GM18505 (cell line): Measurements from ENCODE around the gene RANBP3L.
"Not testable (repeated sequence)": the region's sequence is repeated elsewhere in the genome, so short reads cannot be mapped to it uniquely, and the experiment has no call there.

ENCODE experiments used
- ATAC-seq: cut with Tn5 transposase; IDR thresholded peaks from one replicate; pipeline ENCODE4 v1.9.1; 2021; ENCODE audit not compliant: unreplicated experiment
- POLR2A ChIP-seq: IDR thresholded peaks from 4 replicates; pipeline ENCODE4 v1.6.1; 2011; ENCODE audit warnings: borderline replicate concordance; ENCODE audit not compliant: insufficient read depth, insufficient read length; ENCODE audit errors: extremely low read depth

The RANBP3L gene

GRCh38 chr5:36305571-36306326, 4.0 kb upstream of the RANBP3L start:
- no peak for TF ChIP-seq POLR2A
- ATAC-seq: peak; percentile 76

- TF ChIP-seq POLR2A: no peak
- ATAC-seq: no peak
These were observed 2.5 kb upstream of the RANBP3L start for GRCh38 chr5:36304095-36304805.

- TF ChIP-seq POLR2A: no peak
- ATAC-seq: no peak
These were observed 668 bp downstream of the RANBP3L start for GRCh38 chr5:36300927-36301540.

DNA sequence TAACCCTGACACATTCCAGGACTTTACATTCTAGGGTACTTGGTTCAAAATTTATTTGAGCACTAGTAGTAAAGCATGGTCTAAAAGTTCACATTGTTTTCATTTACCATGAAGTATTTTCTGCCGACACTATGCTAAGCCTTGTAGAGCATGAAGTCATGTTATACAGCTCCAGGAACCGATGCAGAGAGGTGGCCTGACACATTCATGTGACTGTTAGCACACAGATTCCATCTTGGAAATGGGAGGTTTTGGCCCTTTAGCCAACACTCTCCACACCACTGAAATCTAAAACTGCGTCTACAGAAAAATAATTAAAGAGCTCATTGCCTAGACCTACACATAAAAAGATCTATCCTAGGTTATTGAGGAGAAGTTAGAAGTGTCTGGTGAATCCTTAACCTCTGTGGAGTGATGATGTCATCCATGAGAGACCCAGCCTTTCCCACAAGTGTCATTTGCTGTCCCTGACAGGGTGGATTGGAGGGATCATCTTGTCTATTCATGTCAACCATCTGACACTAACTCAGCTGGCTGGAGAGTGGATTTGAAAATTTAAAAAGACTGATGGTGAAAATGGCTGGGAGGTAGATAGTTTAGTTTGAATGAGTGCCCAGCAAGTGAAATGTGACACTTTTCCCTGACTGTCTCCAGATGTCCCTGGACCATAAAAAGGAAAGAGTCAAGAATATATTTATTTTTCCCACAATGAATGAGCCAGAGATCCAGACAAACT, 1.3 kb downstream of the RANBP3L start:
- no peak for TF ChIP-seq POLR2A
- ATAC-seq: no peak

- no peak for ATAC-seq
- TF ChIP-seq POLR2A: no peak
These were observed 3.1 kb downstream of the RANBP3L start for GRCh38 chr5:36298552-36298951.

DNA sequence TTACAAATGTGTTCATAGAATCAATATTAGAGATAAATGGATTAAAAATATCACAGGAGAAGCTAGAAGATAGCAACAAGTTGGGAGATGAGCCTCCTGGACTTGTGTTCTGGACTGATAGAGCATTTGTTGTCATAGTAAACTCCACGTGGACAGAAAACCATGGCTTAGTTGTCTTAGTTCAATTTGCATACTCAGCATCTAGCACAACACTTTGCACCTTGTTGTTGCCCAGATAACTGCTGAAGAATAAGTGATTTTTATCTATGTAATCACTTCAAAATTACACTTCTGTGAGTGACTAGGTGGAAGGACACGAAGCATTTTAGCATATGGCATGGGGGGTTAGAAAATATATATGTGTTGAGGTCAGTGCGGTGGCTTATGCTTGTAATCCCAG, 4.0 kb downstream of the RANBP3L start:
- no peak for ATAC-seq

GRCh38 chr5:36285837-36286615, 15.7 kb downstream of the RANBP3L start:
- TF ChIP-seq POLR2A: no peak
- no peak for ATAC-seq

More for the DNA sequence above, 4.0 kb downstream of the RANBP3L start:
- TF ChIP-seq POLR2A: no peak

- not testable (repeated sequence) for ATAC-seq
These were observed 17.9 kb downstream of the RANBP3L start for GRCh38 chr5:36283775-36284174.

DNA sequence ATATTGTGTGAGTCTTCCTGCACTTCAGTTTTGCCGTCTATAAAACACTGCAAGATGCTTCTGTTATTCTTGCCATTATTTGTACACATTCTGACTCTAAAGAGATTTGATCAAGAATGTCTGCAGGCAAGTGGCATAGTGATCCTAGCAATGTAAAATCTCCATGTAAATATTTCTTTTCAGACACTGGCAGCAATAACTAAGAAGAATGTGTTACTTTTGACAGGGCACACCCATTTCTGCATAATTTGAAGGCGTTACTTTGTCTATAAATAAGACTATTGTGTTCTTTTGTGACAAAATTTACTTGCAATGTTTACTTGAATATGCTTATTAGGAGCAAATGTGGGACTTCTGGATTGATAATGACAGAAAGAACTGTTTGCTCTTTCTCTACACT, 20.1 kb downstream of the RANBP3L start:
- no peak for ATAC-seq
- no peak for TF ChIP-seq POLR2A

DNA sequence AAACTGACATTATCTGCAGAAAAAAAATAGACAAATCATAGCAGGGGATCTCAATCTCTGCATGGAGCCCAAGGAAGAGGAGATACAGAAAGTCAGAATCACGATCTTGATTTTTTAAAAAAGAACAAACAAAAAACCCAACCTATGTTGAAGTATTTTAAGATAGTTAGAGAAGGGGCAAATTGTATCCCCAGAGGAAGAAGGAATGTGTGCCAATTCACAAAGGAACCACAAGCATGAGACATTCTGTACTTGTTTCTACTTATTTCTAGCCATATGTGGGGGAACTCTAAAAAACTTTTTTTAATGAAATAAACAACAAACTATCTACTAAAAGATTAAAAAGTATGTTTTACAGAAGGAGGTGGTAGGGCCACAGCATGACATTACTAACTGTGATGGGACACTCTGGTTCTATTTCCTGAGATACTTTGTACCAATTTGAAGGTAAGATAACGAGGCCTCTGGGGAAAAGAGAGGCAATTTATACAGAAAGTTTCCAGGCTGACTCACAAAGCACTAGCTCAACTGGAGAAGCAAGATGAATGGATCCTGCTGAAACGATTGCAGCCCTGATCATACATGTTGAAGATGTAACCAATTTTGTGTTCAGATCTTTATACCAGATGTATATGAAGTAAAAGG, 22.5 kb downstream of the RANBP3L start:
- TF ChIP-seq POLR2A: no peak
- no peak for ATAC-seq

GRCh38 chr5:36277521-36278176, 24.1 kb downstream of the RANBP3L start:
- no peak for ATAC-seq
- no peak for TF ChIP-seq POLR2A

DNA sequence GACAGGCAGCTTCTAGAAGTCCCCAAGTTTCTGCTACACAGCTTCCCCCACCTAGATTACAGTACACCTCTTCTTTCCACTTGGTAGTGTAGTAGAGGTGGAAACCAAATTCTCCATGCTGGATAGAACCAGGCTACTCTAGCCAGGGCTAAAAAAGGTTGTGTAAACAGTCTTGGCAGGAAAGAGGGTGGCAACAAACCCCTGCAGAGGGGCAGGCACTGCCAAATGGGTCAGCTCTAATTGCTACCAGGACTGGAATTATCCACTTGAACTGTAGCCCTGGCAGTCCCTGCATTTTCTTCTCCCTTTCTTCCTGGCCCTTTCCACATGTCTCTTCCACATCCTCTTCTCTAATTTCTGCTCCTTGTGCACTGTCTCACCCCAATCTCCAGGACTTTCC, 24.8 kb downstream of the RANBP3L start:
- no peak for TF ChIP-seq POLR2A
- ATAC-seq: no peak
